K562 (cell line): ENCODE results near the gene PAK1IP1. TPM values are rescaled to one million over a fixed set of nuclear protein-coding genes. Genes with fewer than 3 reads are reported as not detected.

ENCODE experiments used
- ATF1 ChIP-seq, 2 experiments: fragments of 450-650 bp in 1 of 2; IDR thresholded peaks; 2 replicates each; pipeline ENCODE4 v1.6.1; 2016; ENCODE audit warnings: missing compliant biosample characterization in 1 of 2, missing genetic modification characterization in 1 of 2
- CCNT2 ChIP-seq: IDR thresholded peaks from 2 replicates; pipeline ENCODE4 v1.6.1; 2011; ENCODE audit warnings: borderline replicate concordance, low read depth, mild to moderate bottlenecking, moderate library complexity, mixed read lengths, low read length; ENCODE audit not compliant: insufficient read length; ENCODE audit errors: extremely low read depth
- ETV5 ChIP-seq: sonication (generic); formaldehyde crosslinking; IDR thresholded peaks from 2 replicates; pipeline ENCODE4 v1.4.0; 2020; ENCODE audit warnings: low read depth, mild to moderate bottlenecking, missing genetic modification reagents
- KAT7 ChIP-seq: sonication (generic); formaldehyde crosslinking; IDR thresholded peaks from 2 replicates; pipeline ENCODE4 v1.8.0; 2022; ENCODE audit warnings: missing genetic modification reagents, mild to moderate bottlenecking, borderline replicate concordance
- MAFF ChIP-seq: IDR thresholded peaks from 2 replicates; pipeline ENCODE4 v1.6.1; 2012; ENCODE audit warnings: low read length, improper control_type of control experiment
- MLLT1 ChIP-seq, 2 experiments: fragments of 450-650 bp; IDR thresholded peaks; 2 replicates each; pipeline ENCODE4 v1.6.1; 2016
- POLR2G ChIP-seq: fragments of 200-400 bp; formaldehyde crosslinking; IDR thresholded peaks from 2 replicates; pipeline ENCODE4 v1.6.1; 2017; ENCODE audit warnings: low read depth, mild to moderate bottlenecking, antibody characterized with exemption, low read length, moderate library complexity
- PTTG1 ChIP-seq: fragments of 450-650 bp; IDR thresholded peaks from 2 replicates; pipeline ENCODE4 v1.6.1; 2016; ENCODE audit warnings: low read depth, mild to moderate bottlenecking, missing genetic modification characterization, missing compliant biosample characterization
- RCOR1 ChIP-seq, 2 experiments: IDR thresholded peaks; 2 replicates each; pipeline ENCODE4 v1.6.1; 2012; ENCODE audit warnings: low read depth in 2 of 2, low read length in 2 of 2, borderline replicate concordance in 1 of 2, improper control_type of control experiment in 1 of 2
- RHOXF2B ChIP-seq: fragments of 250-450 bp; sonication (Bioruptor Pico); conservative IDR thresholded peaks from 2 replicates; pipeline ENCODE4 v1.5.1; 2021
- RNF2 ChIP-seq: sonication (generic); IDR thresholded peaks from 2 replicates; pipeline ENCODE4 v1.6.1; 2016
- STAT6 ChIP-seq: sonication (generic); formaldehyde crosslinking; IDR thresholded peaks from 2 replicates; pipeline ENCODE4 v1.8.1; 2023; ENCODE audit warnings: mild to moderate bottlenecking, missing genetic modification reagents
- SUPT5H ChIP-seq: fragments of 450-650 bp; IDR thresholded peaks from 2 replicates; pipeline ENCODE4 v1.6.1; 2016
- TGIF2 ChIP-seq: sonication (generic); formaldehyde crosslinking; IDR thresholded peaks from 2 replicates; pipeline ENCODE4 v1.8.1; 2022; ENCODE audit warnings: mild to moderate bottlenecking, missing genetic modification reagents, moderate library complexity
- TRIM24 ChIP-seq, 2 experiments: fragments of 450-650 bp; IDR thresholded peaks; 2 replicates each; pipeline ENCODE4 v1.6.1; 2016
- ZBTB1 ChIP-seq: sonication (generic); formaldehyde crosslinking; IDR thresholded peaks from 2 replicates; pipeline ENCODE4 v1.8.1; 2023; ENCODE audit warnings: missing genetic modification reagents, low read depth, mild to moderate bottlenecking, borderline replicate concordance
- ZEB2 ChIP-seq: fragments of 450-650 bp; IDR thresholded peaks from 2 replicates; pipeline ENCODE4 v1.6.1; 2016
- ZNF384 ChIP-seq: IDR thresholded peaks from 2 replicates; pipeline ENCODE4 v1.6.1; 2012; ENCODE audit warnings: low read depth, low read length, improper control_type of control experiment
- ZNF444 ChIP-seq: fragments of 250-450 bp; sonication (Bioruptor Pico); IDR thresholded peaks from 2 replicates; pipeline ENCODE4 v1.4.0; 2020; ENCODE audit warnings: mild to moderate bottlenecking, moderate library complexity
- ZNF586 ChIP-seq: fragments of 450-650 bp; formaldehyde crosslinking; conservative IDR thresholded peaks from 2 replicates; pipeline ENCODE4 v1.4.0; 2020; ENCODE audit warnings: mild to moderate bottlenecking, moderate library complexity
- polyA plus RNA-seq, 8 experiments: library from polyadenylated mRNA; depleted of rRNA in 4 of 8; stranded (reverse) in 5 of 8; unstranded in 3 of 8; fragments of >200 nt; fragmentation: Nextera tagmentation in 2 of 8; fragmentation: Illumina TruSeq in 1 of 8; extraction: Ambion mirVana in 2 of 8; extraction: Trizol in 1 of 8; gene quantifications; 2 replicates each; pipeline versions ENCODE4 v1.2.1 to v1.2.3, GENCODE V29; 2011 to 2014; ENCODE audit warnings: inconsistent platforms in 1 of 8, missing spikeins in 1 of 8
- total RNA-seq, 7 experiments: library from RNA; depleted of rRNA in 6 of 7; stranded (reverse); fragments of >200 nt in 6 of 7; fragmentation: Illumina TruSeq in 2 of 7; extraction: Trizol in 2 of 7; gene quantifications; 2 replicates each; pipeline versions ENCODE4 v1.2.1 to v1.2.3, GENCODE V29; 2011 to 2021; ENCODE audit warnings: low replicate concordance in 1 of 7
- TF ChIP-seq, protein P1 (sequence below): sonication (generic); formaldehyde crosslinking; IDR thresholded peaks from 2 replicates; pipeline ENCODE4 v1.8.0; 2022; ENCODE audit warnings: missing genetic modification reagents, mild to moderate bottlenecking, moderate library complexity, borderline replicate concordance
- TF ChIP-seq, protein P2 (sequence below): fragments of 250-450 bp; sonication (Bioruptor Pico); IDR thresholded peaks from 2 replicates; pipeline ENCODE4 v1.8.0; 2022; ENCODE audit warnings: inconsistent platforms, mild to moderate bottlenecking, moderate library complexity, borderline replicate concordance

Gene PAK1IP1
- total and polyA plus RNA-seq, 9 of the 15 experiments (the other 6 are each of a cell fraction or from before 2014, with no cell fraction given) = 50.0 to 200 (median 87.0) TPM

- TF ChIP-seq RCOR1 (IDR thresholded peaks at IDR 0.05; ENCODE audit: borderline replicate concordance in 1 of 2, low read depth in 2 of 2, low read length in 2 of 2) (peak; percentile 50 to 85; a peak in 3 of 4 replicates), TRIM24 (IDR thresholded peaks at IDR 0.05) (peak in 1 of 2 experiments; percentile 64; a peak in 2 of 4 replicates), SUPT5H (peak; percentile 92), RHOXF2B (no peak), TGIF2 (no peak), ZNF586 (CRISPR knock-in tag) (0 out of 2 replicates have a peak, but pooled peaks have one; percentile 63), ATF1 (CRISPR knock-in tag; IDR thresholded peaks at IDR 0.05) (no peak), ATF1 (tag; IDR thresholded peaks at IDR 0.05) (peak; percentile 79), PTTG1 (tag) (no peak), MAFF (no peak), RNF2 (peak; percentile 53; the same call in 1 of the 2 replicates), CCNT2 (peak; percentile 97), ZNF384 (no peak), POLR2G (peak; percentile 95), ZBTB1 (CRISPR knock-in tag) (peak; percentile 57; the same call in 1 of the 2 replicates), ETV5 (peak; percentile 91), STAT6 (0 out of 2 replicates have a peak, but pooled peaks have one; percentile 0), ZNF444 (0 out of 2 replicates have a peak, but pooled peaks have one; percentile 45), KAT7 (peak; percentile 84; the same call in 1 of the 2 replicates), MLLT1 (IDR thresholded peaks at IDR 0.05) (0 out of 4 replicates have a peak, but pooled peaks have one; percentile 21 to 42), ZEB2 (no peak)
- TF ChIP-seq, protein P1, sequence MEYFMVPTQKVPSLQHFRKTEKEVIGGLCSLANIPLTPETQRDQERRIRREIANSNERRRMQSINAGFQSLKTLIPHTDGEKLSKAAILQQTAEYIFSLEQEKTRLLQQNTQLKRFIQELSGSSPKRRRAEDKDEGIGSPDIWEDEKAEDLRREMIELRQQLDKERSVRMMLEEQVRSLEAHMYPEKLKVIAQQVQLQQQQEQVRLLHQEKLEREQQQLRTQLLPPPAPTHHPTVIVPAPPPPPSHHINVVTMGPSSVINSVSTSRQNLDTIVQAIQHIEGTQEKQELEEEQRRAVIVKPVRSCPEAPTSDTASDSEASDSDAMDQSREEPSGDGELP (CRISPR knock-in tag) = peak; percentile 91
- TF ChIP-seq, protein P2, sequence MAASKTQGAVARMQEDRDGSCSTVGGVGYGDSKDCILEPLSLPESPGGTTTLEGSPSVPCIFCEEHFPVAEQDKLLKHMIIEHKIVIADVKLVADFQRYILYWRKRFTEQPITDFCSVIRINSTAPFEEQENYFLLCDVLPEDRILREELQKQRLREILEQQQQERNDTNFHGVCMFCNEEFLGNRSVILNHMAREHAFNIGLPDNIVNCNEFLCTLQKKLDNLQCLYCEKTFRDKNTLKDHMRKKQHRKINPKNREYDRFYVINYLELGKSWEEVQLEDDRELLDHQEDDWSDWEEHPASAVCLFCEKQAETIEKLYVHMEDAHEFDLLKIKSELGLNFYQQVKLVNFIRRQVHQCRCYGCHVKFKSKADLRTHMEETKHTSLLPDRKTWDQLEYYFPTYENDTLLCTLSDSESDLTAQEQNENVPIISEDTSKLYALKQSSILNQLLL (CRISPR knock-in tag) = no peak
Measured at GRCh38 chr6:10747251-10747972, 52.6 kb downstream of the PAK1IP1 start, which contains the start of gene TMEM14B (continued).
